Neural progenitor cell (in vitro differentiated cells): ENCODE data around the gene ACOT2.

Experiments used
- CTCF ChIP-seq: fragments of 200-600 bp; sonication (generic); IDR thresholded peaks from 2 replicates; pipeline ENCODE4 v1.5.1; 2017; ENCODE audit warnings: antibody characterized with exemption, mild to moderate bottlenecking
- EZH2 ChIP-seq: fragments of 200-600 bp; sonication (generic); IDR thresholded peaks from 2 replicates; pipeline ENCODE4 v1.6.1; 2017; ENCODE audit warnings: antibody characterized with exemption, mild to moderate bottlenecking, moderate library complexity

- TF ChIP-seq CTCF, result no peak
- TF ChIP-seq EZH2, result no peak
Observed at GRCh38 chr14:73567358-73567757, 1.7 kb upstream of the ACOT2 start.
